T47D (cell line): ENCODE data around the gene EHD2.
"Not testable (repeated sequence)": the region's sequence is repeated elsewhere in the genome, so short reads cannot be mapped to it uniquely, and the experiment has no call there.

Experiments used
- DNase-seq, 2 experiments: peaks; one replicate each; pipeline versions ENCODE4 v3.0.0 to v3.0.0-alpha.2; 2011 to 2012; ENCODE audit warnings: low read depth in 1 of 2, low spot score in 1 of 2
- JUND ChIP-seq: IDR thresholded peaks from 2 replicates; pipeline ENCODE4 v1.6.1; 2012; ENCODE audit warnings: low read depth
- in situ Hi-C: cut with HindIII; loops from 2 replicates; pipeline ENCODE4 v1.10.0; 2016; ENCODE audit warnings: low sequenced_read_pairs, low pct_unique_long_range_greater_than_20kb

Gene EHD2

DNA sequence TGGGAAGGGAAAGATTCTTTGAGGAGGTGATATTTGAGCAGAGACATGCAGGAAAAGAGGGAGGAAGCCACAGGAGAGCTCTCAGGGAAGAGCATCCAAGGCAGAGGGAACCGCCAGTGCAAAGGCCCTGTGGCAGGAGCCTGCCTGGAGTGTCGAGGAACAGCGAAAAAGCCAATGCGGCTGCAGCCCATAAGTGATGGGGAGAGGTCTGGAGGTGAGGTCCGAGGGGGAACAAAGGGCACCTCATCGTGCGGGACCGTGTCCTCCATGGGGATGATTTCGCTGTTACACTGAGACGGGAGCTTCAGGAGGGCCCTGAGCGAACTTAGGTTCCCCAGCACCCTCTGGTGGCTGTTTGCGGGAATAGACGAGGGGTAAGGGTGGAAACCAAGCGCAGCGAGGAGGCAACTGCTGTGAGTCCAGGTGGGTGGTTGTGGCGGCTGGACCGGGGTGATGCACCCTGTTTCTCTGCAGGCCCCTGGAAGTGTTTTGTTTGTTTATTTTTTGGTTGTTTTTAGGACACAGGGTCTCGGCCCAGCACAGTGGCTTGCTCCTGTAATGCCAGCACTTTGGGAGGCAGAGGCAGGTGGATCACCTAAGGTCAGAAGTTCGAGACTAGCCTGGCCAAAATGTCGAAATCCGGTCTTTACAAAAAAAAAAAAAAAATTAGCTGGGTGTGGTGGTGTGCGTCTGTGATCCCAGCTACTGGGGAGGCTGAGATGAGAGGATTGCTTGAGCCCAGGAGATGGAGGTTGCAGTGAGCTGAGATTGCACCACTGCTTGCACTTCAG, 5.9 kb upstream of the EHD2 start:
- no peak for TF ChIP-seq JUND
- DNase-seq, result peak in 1 of 2 experiments; percentile 81
- in situ Hi-C loops, result no loop called here

GRCh38 chr19:47711652-47712242, 1.5 kb upstream of the EHD2 start:
- no peak for DNase-seq
- in situ Hi-C loops, result no loop called here
- no peak for TF ChIP-seq JUND

GRCh38 chr19:47714339-47714738, 1.1 kb downstream of the EHD2 start:
- TF ChIP-seq JUND, result no peak
- in situ Hi-C loops, result no loop called here
- no peak for DNase-seq

GRCh38 chr19:47714855-47715254, 1.6 kb downstream of the EHD2 start:
- in situ Hi-C loops, DNase-seq: not testable (repeated sequence)

GRCh38 chr19:47716270-47716937, 3.2 kb downstream of the EHD2 start:
- TF ChIP-seq JUND, result no peak
- no peak for DNase-seq
- in situ Hi-C loops, result no loop called here

DNA sequence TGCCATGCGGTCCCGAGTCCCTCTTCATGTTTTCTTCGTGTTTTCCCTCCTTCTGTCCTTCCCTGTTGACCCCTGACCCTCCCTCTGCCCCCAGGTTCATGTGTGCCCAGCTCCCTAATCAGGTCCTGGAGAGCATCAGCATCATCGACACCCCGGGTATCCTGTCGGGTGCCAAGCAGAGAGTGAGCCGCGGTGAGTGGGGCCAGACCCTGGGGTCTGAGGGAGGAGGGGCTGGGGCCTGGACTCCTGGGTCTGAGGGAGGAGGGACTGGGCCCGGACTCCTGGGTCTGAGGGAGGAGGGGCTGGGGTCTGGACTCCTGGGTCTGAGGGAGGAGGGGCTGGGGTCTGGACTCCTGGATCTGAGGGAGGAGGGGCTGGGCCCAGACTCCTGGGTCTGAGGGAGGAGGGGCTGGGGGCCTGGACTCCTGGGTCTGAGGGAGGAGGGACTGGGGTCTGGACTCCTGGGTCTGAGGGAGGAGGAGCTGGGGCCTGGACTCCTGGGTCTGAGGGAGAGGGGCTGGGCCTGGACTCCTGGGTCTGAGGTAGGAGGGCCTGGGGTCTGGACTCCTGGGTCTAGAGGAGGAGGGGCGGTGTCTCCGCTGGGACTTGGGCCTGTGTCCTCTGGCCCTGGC, 5.3 kb downstream of the EHD2 start:
- in situ Hi-C loops, result not testable (repeated sequence)

DNA sequence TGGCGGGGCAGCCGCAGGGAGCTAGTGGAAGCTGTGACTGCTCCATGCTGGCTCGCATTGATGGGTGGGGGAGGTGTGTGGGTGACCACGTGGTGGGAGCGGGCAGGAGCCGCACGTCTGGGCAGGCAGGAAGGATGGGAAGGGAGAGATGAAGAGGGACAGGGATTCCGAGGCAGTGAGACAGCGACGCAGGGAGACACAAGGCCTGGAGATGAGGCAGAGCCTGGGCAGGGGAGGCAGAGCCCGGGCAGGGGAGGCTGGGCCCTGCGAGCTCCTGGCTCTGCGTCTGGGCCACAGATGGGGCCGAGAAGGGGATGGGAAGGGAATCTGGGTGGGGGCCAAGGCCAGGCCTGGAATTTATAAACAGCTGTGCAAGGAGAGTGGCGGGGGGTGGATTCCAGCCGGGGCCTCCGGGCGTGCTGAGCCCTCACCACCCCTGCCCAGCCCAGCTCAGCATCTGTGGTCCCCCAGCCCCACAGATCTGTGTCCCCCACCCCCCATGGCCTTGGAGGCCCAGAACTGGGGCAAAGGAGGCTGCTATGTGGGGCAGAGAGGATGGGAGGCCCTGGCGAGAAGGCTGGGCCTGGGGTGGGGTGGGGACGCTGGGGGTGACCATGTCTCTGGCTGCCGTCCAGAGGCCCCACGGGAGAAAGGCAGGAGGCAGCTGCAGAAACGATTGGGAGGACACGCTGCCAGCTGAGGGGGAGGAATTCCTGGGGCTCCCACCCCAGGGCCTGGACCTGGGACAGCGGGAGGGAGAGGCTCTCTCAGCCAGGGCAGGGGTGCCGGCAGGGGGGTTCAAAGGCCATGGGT, 6.0 kb downstream of the EHD2 start:
- no peak for TF ChIP-seq JUND
- DNase-seq, result no peak
- in situ Hi-C loops, result no loop called here

More for the DNA sequence above, 5.3 kb downstream of the EHD2 start:
- not testable (repeated sequence) for DNase-seq

- in situ Hi-C loops, result no loop called here
- no peak for DNase-seq
- TF ChIP-seq JUND, result no peak
These were observed 7.6 kb downstream of the EHD2 start for GRCh38 chr19:47720669-47721422.

DNA sequence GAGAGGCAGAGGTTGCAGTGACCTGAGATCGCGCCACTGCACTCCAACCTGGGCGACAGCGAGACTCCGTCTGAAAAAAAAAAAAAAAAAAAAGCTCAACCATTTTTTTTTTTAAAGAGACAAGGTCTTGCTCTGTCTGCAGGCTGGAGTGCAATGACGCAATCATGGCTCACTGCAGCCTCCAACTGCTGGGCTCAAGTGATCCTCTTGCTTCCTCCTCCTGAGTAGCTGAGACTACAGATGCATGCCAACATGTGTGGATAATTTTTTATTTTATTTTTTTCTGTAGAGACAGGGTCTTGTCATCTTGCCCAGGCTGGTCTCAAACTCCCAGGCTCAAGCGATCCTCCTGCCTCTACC, 10.3 kb downstream of the EHD2 start:
- in situ Hi-C loops, result no loop called here
- no peak for TF ChIP-seq JUND
- DNase-seq, result peak in 1 of 2 experiments; percentile 47

- DNase-seq, result peak in 1 of 2 experiments; percentile 65
- in situ Hi-C loops, result no loop called here
- no peak for TF ChIP-seq JUND
These were observed 12.7 kb downstream of the EHD2 start for GRCh38 chr19:47725759-47726401.

- peak in 1 of 2 experiments; percentile 57 for DNase-seq
- no peak for TF ChIP-seq JUND
These were observed 13.2 kb downstream of the EHD2 start for GRCh38 chr19:47726467-47726866.

DNA sequence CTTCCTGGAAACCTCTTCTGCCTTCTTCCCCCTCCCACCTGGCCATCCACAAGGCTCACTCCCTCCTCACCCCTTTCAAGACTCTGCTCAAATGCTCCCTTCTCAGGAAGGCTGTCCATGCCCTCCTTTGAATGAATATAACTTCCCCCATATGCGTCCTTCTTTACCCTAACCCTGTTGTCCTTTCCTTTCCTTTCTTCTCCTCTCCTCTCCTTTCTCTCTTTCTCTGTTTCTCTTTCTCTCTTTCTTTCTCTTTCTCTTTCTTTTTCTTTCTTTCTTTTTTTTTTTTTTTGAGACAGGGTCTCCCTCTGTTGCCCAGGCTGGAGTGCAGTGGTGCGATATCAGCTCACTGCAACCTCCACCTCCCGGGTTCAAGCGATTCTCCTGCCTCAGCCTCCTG, 15.1 kb downstream of the EHD2 start:
- DNase-seq, in situ Hi-C loops: not testable (repeated sequence)

More at GRCh38 chr19:47726467-47726866, 13.2 kb downstream of the EHD2 start:
- in situ Hi-C loops, result no loop called here
